ENCODE results near the gene CERS1. TPM values are rescaled to one million over a fixed set of nuclear protein-coding genes. Genes with fewer than 3 reads are reported as not detected.

CERS1 gene
- total and polyA plus RNA-seq, 4 donors = 0.28 TPM; not detected in 3

GRCh38 chr19:18915639-18916038 lies 19.7 kb upstream of the CERS1 start:
- H3K36me3 ChIP-seq (ENCODE audit: control insufficient read depth in 4 of 4, insufficient read depth in 3 of 4, low read depth in 1 of 4, low read length in 3 of 4) = peaks cover 0 to 18% (median 6%) of the 10 kb centered on the region in 4 donors
- DNase-seq (ENCODE audit: low spot score) = no peak

DNA sequence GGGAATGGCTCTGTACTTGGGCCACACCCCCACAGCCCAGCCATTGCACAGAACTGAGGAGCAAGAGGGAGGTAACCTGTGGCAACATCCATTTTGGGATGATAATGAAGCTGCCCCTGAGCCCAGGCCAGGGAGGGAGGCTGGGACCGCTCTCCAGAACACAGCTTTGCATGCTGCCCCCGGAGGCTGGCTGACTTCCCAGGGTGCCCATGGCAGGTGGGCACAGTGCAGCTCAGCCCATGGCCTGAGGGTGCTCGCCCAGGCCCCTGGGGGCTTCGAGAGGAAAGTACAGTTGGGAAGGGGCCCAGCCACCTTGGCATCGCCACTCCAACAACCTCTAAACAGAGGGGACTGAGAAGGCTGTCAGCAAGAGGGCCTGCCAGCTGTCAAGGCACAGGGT lies 17.5 kb upstream of the CERS1 start:
- Histone ChIP-seq H3K36me3 (ENCODE audit: control insufficient read depth in 4 of 4, insufficient read depth in 3 of 4, low read depth in 1 of 4, low read length in 3 of 4) (peaks cover 0 to 22% (median 9%) of the 10 kb centered on the region in 4 donors), H3K27me3 (ENCODE audit: control insufficient read depth in 4 of 4, insufficient read depth in 4 of 4, low read length in 3 of 4) (no peaks in the 10 kb centered on the region), H3K9ac (ENCODE audit: low read depth in 1 of 2, low read length in 2 of 2) (no peak overlapping the region), H3K27ac (ENCODE audit: low read depth in 1 of 2, low read length in 2 of 2) (no peak overlapping the region), H3K4me3 (ENCODE audit: low read depth in 1 of 3, low read length in 3 of 3) (no peak overlapping the region), H3K4me1 (ENCODE audit: control insufficient read depth in 4 of 4, insufficient read depth in 4 of 4, low read length in 3 of 4) (peaks cover 2 to 15% (median 9%) of the 10 kb centered on the region in 4 donors), H3K9me3 (ENCODE audit: control insufficient read depth in 4 of 4, low read length in 3 of 4) (no peaks in the 10 kb centered on the region)
- TF ChIP-seq NR2F2 (IDR thresholded peaks at IDR 0.05) = no peak
- 95% methylated on average over 5 of the region's 5 CpGs for WGBS
- no peak for DNase-seq (ENCODE audit: low spot score)

More at GRCh38 chr19:18915639-18916038, 19.7 kb upstream of the CERS1 start:
- 61% methylated on average over 5 of the region's 5 CpGs for WGBS
- H3K27ac ChIP-seq (ENCODE audit: low read depth in 1 of 2, low read length in 2 of 2) = no peak overlapping the region
- no peaks in the 10 kb centered on the region for H3K9me3 ChIP-seq (ENCODE audit: control insufficient read depth in 4 of 4, low read length in 3 of 4)
- TF ChIP-seq TAF1 (conservative IDR thresholded peaks at IDR 0.05) (no peak), HNF4A (conservative IDR thresholded peaks at IDR 0.05) (no peak), YY1 (IDR thresholded peaks at IDR 0.05) (no peak)
- TF ChIP-seq, protein P1, sequence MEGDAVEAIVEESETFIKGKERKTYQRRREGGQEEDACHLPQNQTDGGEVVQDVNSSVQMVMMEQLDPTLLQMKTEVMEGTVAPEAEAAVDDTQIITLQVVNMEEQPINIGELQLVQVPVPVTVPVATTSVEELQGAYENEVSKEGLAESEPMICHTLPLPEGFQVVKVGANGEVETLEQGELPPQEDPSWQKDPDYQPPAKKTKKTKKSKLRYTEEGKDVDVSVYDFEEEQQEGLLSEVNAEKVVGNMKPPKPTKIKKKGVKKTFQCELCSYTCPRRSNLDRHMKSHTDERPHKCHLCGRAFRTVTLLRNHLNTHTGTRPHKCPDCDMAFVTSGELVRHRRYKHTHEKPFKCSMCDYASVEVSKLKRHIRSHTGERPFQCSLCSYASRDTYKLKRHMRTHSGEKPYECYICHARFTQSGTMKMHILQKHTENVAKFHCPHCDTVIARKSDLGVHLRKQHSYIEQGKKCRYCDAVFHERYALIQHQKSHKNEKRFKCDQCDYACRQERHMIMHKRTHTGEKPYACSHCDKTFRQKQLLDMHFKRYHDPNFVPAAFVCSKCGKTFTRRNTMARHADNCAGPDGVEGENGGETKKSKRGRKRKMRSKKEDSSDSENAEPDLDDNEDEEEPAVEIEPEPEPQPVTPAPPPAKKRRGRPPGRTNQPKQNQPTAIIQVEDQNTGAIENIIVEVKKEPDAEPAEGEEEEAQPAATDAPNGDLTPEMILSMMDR (IDR thresholded peaks at IDR 0.05; ENCODE audit: low read depth, low read length, missing input control) = peak; percentile 20
- H3K27me3 ChIP-seq (ENCODE audit: control insufficient read depth in 4 of 4, insufficient read depth in 4 of 4, low read length in 3 of 4) = no peaks in the 10 kb centered on the region
- no peak overlapping the region for H3K9ac ChIP-seq (ENCODE audit: low read depth in 1 of 2, low read length in 2 of 2)
- H3K4me3 ChIP-seq (ENCODE audit: low read depth in 1 of 3, low read length in 3 of 3) = no peak overlapping the region
- peaks cover 4 to 26% (median 19%) of the 10 kb centered on the region in 4 donors for H3K4me1 ChIP-seq (ENCODE audit: control insufficient read depth in 4 of 4, insufficient read depth in 4 of 4, low read length in 3 of 4)

- Histone ChIP-seq H3K4me1 (ENCODE audit: control insufficient read depth in 4 of 4, insufficient read depth in 4 of 4, low read length in 3 of 4) (peaks cover 2 to 10% (median 4%) of the 10 kb centered on the region in 4 donors), H3K9me3 (ENCODE audit: control insufficient read depth in 4 of 4, low read length in 3 of 4) (no peaks in the 10 kb centered on the region), H3K27ac (ENCODE audit: low read depth in 1 of 2, low read length in 2 of 2) (no peak overlapping the region), H3K36me3 (ENCODE audit: control insufficient read depth in 4 of 4, insufficient read depth in 3 of 4, low read depth in 1 of 4, low read length in 3 of 4) (peaks cover 0 to 23% (median 10%) of the 10 kb centered on the region in 4 donors), H3K27me3 (ENCODE audit: control insufficient read depth in 4 of 4, insufficient read depth in 4 of 4, low read length in 3 of 4) (no peaks in the 10 kb centered on the region), H3K4me3 (ENCODE audit: low read depth in 1 of 3, low read length in 3 of 3) (no peak overlapping the region), H3K9ac (ENCODE audit: low read depth in 1 of 2, low read length in 2 of 2) (no peak overlapping the region)
- no peak for TF ChIP-seq HNF4A (conservative IDR thresholded peaks at IDR 0.05)
- TF ChIP-seq EGR1 (IDR thresholded peaks at IDR 0.05; ENCODE audit: low read depth in 2 of 2) = no peak
- no peak for TF ChIP-seq YY1 (IDR thresholded peaks at IDR 0.05)
- no peak for TF ChIP-seq JUND (IDR thresholded peaks at IDR 0.05)
- no peak for TF ChIP-seq HNF4G (IDR thresholded peaks at IDR 0.05)
- TF ChIP-seq, protein P2, sequence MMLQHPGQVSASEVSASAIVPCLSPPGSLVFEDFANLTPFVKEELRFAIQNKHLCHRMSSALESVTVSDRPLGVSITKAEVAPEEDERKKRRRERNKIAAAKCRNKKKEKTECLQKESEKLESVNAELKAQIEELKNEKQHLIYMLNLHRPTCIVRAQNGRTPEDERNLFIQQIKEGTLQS (IDR thresholded peaks at IDR 0.05) = no peak
- no peak for TF ChIP-seq FOXA2 (IDR thresholded peaks at IDR 0.05)
- 97% methylated on average over 14 of the region's 14 CpGs for WGBS
- DNase-seq (ENCODE audit: low spot score) = no peak
These were observed 17.0 kb upstream of the CERS1 start for GRCh38 chr19:18912933-18913332.

DNA sequence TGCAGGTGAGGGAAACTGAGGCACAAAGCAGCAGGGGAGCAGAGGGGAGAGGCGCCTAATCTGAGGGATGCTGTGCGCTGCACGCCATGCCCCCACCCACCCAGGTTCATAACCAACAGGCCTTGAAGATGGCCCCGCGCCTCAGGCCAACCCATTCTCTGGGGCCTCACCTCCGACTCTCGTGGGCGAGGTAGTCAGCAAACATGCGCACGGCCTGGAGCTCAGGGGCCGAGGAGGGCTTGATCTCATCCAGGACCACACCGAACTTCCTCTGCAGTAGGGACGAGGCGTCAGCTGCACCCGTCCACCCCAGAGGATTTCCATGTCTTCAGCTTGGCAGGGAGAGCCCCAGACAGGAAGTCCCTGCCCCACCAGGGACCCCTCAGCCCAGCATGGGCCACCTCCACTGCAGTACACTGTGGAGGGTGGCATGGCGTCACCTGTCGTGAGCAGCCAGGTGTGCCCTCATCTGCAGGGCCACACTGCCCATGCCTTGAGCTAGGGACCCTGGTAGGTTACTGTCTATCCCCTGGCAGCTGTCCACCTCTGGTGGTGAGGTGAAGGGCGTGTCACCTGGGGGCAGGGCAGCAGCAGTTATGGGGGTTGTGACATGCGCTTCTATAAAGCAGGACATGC lies 15.0 kb upstream of the CERS1 start:
- Histone ChIP-seq H3K27ac (ENCODE audit: low read depth in 1 of 2, low read length in 2 of 2) (no peak overlapping the region), H3K9me3 (ENCODE audit: control insufficient read depth in 4 of 4, low read length in 3 of 4) (no peaks in the 10 kb centered on the region), H3K4me3 (ENCODE audit: low read depth in 1 of 3, low read length in 3 of 3) (no peak overlapping the region), H3K36me3 (ENCODE audit: control insufficient read depth in 4 of 4, insufficient read depth in 3 of 4, low read depth in 1 of 4, low read length in 3 of 4) (peaks cover 4 to 43% (median 16%) of the 10 kb centered on the region in 4 donors), H3K27me3 (ENCODE audit: control insufficient read depth in 4 of 4, insufficient read depth in 4 of 4, low read length in 3 of 4) (no peaks in the 10 kb centered on the region), H3K9ac (ENCODE audit: low read depth in 1 of 2, low read length in 2 of 2) (no peak overlapping the region), H3K4me1 (ENCODE audit: control insufficient read depth in 4 of 4, insufficient read depth in 4 of 4, low read length in 3 of 4) (peaks cover 0 to 3% (median under 1%) of the 10 kb centered on the region in 4 donors)
- DNase-seq (ENCODE audit: low spot score) = no peak
- 96% methylated on average over 19 of the region's 19 CpGs for WGBS
- TF ChIP-seq FOXA1 (IDR thresholded peaks at IDR 0.05) = no peak
- TF ChIP-seq NR2F2 (IDR thresholded peaks at IDR 0.05) = no peak
- TF ChIP-seq YY1 (IDR thresholded peaks at IDR 0.05) = no peak
- TF ChIP-seq, protein P2 (IDR thresholded peaks at IDR 0.05) = no peak
- TF ChIP-seq GABPA (IDR thresholded peaks at IDR 0.05 in 1 of 2, conservative IDR thresholded peaks at IDR 0.05 in 1 of 2) = no peak
- TF ChIP-seq JUND (IDR thresholded peaks at IDR 0.05) = no peak
- TF ChIP-seq HNF4A (conservative IDR thresholded peaks at IDR 0.05) = no peak
- TF ChIP-seq TAF1 (conservative IDR thresholded peaks at IDR 0.05) = no peak
- TF ChIP-seq RAD21 (IDR thresholded peaks at IDR 0.05) = no peak
- TF ChIP-seq FOXA2 (IDR thresholded peaks at IDR 0.05) = no peak
- TF ChIP-seq MAX (IDR thresholded peaks at IDR 0.05) = no peak
- TF ChIP-seq SP1 (IDR thresholded peaks at IDR 0.05) = no peak
- no peak for TF ChIP-seq EGR1 (IDR thresholded peaks at IDR 0.05; ENCODE audit: low read depth in 2 of 2)
- TF ChIP-seq, protein P3, sequence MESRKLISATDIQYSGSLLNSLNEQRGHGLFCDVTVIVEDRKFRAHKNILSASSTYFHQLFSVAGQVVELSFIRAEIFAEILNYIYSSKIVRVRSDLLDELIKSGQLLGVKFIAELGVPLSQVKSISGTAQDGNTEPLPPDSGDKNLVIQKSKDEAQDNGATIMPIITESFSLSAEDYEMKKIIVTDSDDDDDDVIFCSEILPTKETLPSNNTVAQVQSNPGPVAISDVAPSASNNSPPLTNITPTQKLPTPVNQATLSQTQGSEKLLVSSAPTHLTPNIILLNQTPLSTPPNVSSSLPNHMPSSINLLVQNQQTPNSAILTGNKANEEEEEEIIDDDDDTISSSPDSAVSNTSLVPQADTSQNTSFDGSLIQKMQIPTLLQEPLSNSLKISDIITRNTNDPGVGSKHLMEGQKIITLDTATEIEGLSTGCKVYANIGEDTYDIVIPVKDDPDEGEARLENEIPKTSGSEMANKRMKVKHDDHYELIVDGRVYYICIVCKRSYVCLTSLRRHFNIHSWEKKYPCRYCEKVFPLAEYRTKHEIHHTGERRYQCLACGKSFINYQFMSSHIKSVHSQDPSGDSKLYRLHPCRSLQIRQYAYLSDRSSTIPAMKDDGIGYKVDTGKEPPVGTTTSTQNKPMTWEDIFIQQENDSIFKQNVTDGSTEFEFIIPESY (IDR thresholded peaks at IDR 0.05) = no peak
